ENCODE measurements around the gene SHC2. TPM values are rescaled to one million over a fixed set of nuclear protein-coding genes. Genes with fewer than 3 reads are reported as not detected.

SHC2 gene
- total and polyA plus RNA-seq, 2 of the 13 experiments (the other 11 are each of a cell fraction or from before 2014, with no cell fraction given): 9.0 to 18.3 TPM

DNA sequence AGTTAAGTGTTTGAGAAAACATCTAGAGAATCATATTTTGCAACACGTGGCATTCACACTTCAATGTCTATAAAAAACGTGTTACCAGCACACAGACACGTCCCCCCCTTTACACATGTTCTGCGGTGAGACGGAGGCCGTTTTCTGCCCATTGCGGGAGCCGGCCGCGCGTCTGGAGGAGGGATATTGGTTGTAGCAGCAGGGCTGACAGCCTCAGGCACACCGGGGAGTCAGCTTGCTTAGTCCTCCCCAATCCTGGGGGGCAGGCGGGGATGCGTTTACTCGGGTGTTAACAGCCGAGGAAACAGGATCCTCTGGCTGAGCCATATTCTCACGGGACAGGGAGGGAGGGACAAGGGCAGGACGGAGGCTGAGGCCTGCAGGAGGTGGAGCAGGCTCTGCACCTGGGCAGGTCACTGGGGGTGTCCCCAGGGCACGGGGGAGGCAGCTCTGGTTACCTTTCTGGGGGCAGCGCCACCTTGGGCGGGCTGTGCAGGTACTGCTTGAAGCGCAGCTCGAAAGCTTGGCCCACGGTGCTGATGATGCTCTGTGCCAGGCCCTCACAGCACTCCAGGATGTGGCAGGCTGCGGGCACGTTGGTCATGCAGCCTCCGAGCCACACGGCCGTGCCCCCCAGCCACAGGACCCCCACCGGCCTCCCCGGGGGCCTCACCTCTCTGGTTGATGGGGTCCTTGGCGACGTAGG, 25.0 kb downstream of the SHC2 start:
- CTCF ChIA-PET (ENCODE audit: low intra/inter-chr PET ratio, low total read pairs): no interaction called here

DNA sequence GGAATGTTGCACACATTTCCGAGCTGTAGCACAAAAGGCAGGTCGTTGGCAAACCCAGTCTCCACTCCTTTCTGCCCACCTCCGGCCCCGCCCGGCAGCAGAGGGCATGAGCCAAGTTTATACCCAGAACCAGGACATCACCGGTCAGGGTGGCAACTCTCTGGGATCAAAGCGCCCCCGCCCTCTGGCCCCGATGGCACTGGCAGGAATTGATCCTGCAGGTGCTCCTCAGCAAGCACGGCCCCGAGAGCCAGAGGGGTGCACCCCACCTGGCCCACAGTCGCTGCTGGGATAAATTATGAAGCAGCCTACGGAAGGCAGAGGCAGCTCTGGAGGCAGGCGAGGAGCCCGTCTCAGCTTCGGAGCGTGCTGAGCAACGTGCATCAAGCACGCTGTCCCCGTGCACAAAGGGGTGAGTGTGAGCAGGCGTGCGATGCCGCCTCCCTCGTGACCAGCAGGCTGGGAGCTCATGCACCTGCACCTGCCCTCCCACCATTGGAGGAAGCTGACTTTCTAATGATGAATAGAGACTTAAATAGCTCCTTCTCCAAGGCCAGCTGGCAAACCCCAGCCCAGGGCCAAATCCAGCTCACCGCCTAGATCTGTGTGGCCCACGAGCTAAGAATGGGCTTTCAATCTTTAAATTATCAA, 25.7 kb downstream of the SHC2 start:
- Histone ChIP-seq H3K79me2 (ENCODE audit: insufficient read depth, low read length) (no peaks in the 10 kb centered on the region), H3K4me2 (ENCODE audit: low read depth, low read length) (no peak overlapping the region), H4K20me1 (ENCODE audit: insufficient read depth, low read length) (no peaks in the 10 kb centered on the region), H3K9me3 (ENCODE audit: low read length) (peaks cover 5% of the 10 kb centered on the region; the same call in 1 of the 2 replicates), H3K9ac (ENCODE audit: insufficient read depth, low read depth, low read length) (no peak overlapping the region), H3K27me3 (ENCODE audit: control insufficient read depth in 1 of 2, insufficient read depth in 2 of 2, low read length in 2 of 2) (no peaks in the 10 kb centered on the region), H3K4me1 (ENCODE audit: insufficient read depth, low read length) (no peaks in the 10 kb centered on the region), H3K36me3 (replicated peaks in 1 of 2; ENCODE audit: control insufficient read depth in 1 of 2, insufficient read depth in 2 of 2, low read length in 2 of 2) (0 out of 5 replicates have a peak, but pooled peaks cover 1 to 3% of the 10 kb centered on the region in 2 experiments), H3K27ac (ENCODE audit: extremely low read length, insufficient read depth, low read length) (no peak overlapping the region), H3K4me3 (replicated peaks in 1 of 3; ENCODE audit: insufficient read depth in 1 of 3, low read depth in 2 of 3, low read length in 3 of 3) (no peak overlapping the region), H2AFZ (ENCODE audit: low read length) (no peak overlapping the region)
- DNase-seq (ENCODE audit: low spot score) (no peak), FAIRE-seq (no peak), ATAC-seq (no peak)
- no TSS peak for BruUV-seq (replicated peaks)
- 82% methylated on average over 16 of the region's 26 CpGs for WGBS (ENCODE audit: low lambda C conversion rate)
- intact Hi-C loops (cut with micrococcal nuclease; ENCODE audit: unreplicated experiment): no loop called here
- in situ Hi-C loops (cut with HindIII; ENCODE audit: extremely low pct_ligation_motif_present, low pct_unique_long_range_greater_than_20kb): no loop called here
- CTCF ChIA-PET (ENCODE audit: low intra/inter-chr PET ratio, low total read pairs): no interaction called here
- POLR2A ChIA-PET: no interaction called here
- no peak for TF ChIP-seq MTF2 (CRISPR knock-in tag; IDR thresholded peaks at IDR 0.05; ENCODE audit: borderline replicate concordance)
- TF ChIP-seq, protein P1, sequence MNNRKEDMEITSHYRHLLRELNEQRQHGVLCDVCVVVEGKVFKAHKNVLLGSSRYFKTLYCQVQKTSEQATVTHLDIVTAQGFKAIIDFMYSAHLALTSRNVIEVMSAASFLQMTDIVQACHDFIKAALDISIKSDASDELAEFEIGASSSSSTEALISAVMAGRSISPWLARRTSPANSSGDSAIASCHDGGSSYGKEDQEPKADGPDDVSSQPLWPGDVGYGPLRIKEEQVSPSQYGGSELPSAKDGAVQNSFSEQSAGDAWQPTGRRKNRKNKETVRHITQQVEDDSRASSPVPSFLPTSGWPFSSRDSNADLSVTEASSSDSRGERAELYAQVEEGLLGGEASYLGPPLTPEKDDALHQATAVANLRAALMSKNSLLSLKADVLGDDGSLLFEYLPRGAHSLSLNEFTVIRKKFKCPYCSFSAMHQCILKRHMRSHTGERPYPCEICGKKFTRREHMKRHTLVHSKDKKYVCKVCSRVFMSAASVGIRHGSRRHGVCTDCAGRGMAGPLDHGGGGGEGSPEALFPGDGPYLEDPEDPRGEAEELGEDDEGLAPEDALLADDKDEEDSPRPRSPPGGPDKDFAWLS (CRISPR knock-in tag; IDR thresholded peaks at IDR 0.05; ENCODE audit: borderline replicate concordance): no peak
- TF ChIP-seq, protein P2, sequence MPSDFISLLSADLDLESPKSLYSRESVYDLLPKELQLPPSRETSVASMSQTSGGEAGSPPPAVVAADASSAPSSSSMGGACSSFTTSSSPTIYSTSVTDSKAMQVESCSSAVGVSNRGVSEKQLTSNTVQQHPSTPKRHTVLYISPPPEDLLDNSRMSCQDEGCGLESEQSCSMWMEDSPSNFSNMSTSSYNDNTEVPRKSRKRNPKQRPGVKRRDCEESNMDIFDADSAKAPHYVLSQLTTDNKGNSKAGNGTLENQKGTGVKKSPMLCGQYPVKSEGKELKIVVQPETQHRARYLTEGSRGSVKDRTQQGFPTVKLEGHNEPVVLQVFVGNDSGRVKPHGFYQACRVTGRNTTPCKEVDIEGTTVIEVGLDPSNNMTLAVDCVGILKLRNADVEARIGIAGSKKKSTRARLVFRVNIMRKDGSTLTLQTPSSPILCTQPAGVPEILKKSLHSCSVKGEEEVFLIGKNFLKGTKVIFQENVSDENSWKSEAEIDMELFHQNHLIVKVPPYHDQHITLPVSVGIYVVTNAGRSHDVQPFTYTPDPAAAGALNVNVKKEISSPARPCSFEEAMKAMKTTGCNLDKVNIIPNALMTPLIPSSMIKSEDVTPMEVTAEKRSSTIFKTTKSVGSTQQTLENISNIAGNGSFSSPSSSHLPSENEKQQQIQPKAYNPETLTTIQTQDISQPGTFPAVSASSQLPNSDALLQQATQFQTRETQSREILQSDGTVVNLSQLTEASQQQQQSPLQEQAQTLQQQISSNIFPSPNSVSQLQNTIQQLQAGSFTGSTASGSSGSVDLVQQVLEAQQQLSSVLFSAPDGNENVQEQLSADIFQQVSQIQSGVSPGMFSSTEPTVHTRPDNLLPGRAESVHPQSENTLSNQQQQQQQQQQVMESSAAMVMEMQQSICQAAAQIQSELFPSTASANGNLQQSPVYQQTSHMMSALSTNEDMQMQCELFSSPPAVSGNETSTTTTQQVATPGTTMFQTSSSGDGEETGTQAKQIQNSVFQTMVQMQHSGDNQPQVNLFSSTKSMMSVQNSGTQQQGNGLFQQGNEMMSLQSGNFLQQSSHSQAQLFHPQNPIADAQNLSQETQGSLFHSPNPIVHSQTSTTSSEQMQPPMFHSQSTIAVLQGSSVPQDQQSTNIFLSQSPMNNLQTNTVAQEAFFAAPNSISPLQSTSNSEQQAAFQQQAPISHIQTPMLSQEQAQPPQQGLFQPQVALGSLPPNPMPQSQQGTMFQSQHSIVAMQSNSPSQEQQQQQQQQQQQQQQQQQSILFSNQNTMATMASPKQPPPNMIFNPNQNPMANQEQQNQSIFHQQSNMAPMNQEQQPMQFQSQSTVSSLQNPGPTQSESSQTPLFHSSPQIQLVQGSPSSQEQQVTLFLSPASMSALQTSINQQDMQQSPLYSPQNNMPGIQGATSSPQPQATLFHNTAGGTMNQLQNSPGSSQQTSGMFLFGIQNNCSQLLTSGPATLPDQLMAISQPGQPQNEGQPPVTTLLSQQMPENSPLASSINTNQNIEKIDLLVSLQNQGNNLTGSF (CRISPR knock-in tag; IDR thresholded peaks at IDR 0.05): no peak
- no peak for TF ChIP-seq ZNF569 (CRISPR knock-in tag; IDR thresholded peaks at IDR 0.05; ENCODE audit: borderline replicate concordance)

More for the DNA sequence above, 25.0 kb downstream of the SHC2 start:
- H3K27me3 ChIP-seq (ENCODE audit: control insufficient read depth in 1 of 2, insufficient read depth in 2 of 2, low read length in 2 of 2): no peaks in the 10 kb centered on the region
- intact Hi-C loops (cut with micrococcal nuclease; ENCODE audit: unreplicated experiment): no loop called here
- DNase-seq (ENCODE audit: low spot score): no peak
- H3K4me1 ChIP-seq (ENCODE audit: insufficient read depth, low read length): no peaks in the 10 kb centered on the region
- H3K36me3 ChIP-seq (replicated peaks in 1 of 2; ENCODE audit: control insufficient read depth in 1 of 2, insufficient read depth in 2 of 2, low read length in 2 of 2): 0 out of 5 replicates have a peak, but pooled peaks cover 1 to 3% of the 10 kb centered on the region in 2 experiments
- peaks cover 5% of the 10 kb centered on the region; the same call in 1 of the 2 replicates for H3K9me3 ChIP-seq (ENCODE audit: low read length)
- H4K20me1 ChIP-seq (ENCODE audit: insufficient read depth, low read length): no peaks in the 10 kb centered on the region
- no peak overlapping the region for H3K4me3 ChIP-seq (replicated peaks in 1 of 3; ENCODE audit: insufficient read depth in 1 of 3, low read depth in 2 of 3, low read length in 3 of 3)
- no peak for FAIRE-seq
- WGBS (ENCODE audit: low lambda C conversion rate): 83% methylated on average over 19 of the region's 33 CpGs
- H3K4me2 ChIP-seq (ENCODE audit: low read depth, low read length): no peak overlapping the region
- no peak for ATAC-seq
- in situ Hi-C loops (cut with HindIII; ENCODE audit: extremely low pct_ligation_motif_present, low pct_unique_long_range_greater_than_20kb): no loop called here
- H3K9ac ChIP-seq (ENCODE audit: insufficient read depth, low read depth, low read length): no peak overlapping the region
- POLR2A ChIA-PET: no interaction called here
- no peak for TF ChIP-seq ZNF335 (CRISPR knock-in tag; IDR thresholded peaks at IDR 0.05)
- TF ChIP-seq, protein P3, sequence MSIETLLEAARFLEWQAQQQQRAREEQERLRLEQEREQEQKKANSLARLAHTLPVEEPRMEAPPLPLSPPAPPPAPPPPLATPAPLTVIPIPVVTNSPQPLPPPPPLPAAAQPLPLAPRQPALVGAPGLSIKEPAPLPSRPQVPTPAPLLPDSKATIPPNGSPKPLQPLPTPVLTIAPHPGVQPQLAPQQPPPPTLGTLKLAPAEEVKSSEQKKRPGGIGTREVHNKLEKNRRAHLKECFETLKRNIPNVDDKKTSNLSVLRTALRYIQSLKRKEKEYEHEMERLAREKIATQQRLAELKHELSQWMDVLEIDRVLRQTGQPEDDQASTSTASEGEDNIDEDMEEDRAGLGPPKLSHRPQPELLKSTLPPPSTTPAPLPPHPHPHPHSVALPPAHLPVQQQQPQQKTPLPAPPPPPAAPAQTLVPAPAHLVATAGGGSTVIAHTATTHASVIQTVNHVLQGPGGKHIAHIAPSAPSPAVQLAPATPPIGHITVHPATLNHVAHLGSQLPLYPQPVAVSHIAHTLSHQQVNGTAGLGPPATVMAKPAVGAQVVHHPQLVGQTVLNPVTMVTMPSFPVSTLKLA (IDR thresholded peaks at IDR 0.05): peak; percentile 79
- no peaks in the 10 kb centered on the region for H3K79me2 ChIP-seq (ENCODE audit: insufficient read depth, low read length)
- BruUV-seq (replicated peaks): no TSS peak
- H2AFZ ChIP-seq (ENCODE audit: low read length): no peak overlapping the region
- no peak overlapping the region for H3K27ac ChIP-seq (ENCODE audit: extremely low read length, insufficient read depth, low read length)
